HCEC 1CT (cell line): ENCODE data around the gene GARS1.
"Not testable (repeated sequence)": the region's sequence is repeated elsewhere in the genome, so short reads cannot be mapped to it uniquely, and the experiment has no call there.

ENCODE experiments used
- DNase-seq: peaks from one replicate; pipeline ENCODE4 v3.0.0-alpha.2; 2017

The GARS1 gene

DNA sequence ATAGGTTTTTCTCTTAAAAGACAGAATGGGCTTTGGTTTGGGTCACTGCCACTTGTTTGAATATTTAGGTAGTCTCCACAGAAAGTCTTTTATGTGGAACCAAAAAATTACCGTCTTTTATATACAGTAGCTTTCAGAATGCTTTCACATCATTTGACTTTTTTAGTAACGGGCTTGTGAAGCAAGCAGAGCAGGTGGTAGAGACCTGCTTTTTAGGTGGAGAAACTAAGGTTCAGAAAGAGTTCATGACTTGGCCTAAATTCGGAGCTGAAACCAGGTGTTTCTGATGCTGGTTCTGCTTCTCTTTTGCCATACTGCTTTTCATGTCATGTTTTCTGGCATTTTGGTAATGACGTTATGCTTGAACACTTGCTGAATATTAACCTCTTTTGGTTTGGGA lies 36.3 kb downstream of the GARS1 start:
- DNase-seq: no peak

DNA sequence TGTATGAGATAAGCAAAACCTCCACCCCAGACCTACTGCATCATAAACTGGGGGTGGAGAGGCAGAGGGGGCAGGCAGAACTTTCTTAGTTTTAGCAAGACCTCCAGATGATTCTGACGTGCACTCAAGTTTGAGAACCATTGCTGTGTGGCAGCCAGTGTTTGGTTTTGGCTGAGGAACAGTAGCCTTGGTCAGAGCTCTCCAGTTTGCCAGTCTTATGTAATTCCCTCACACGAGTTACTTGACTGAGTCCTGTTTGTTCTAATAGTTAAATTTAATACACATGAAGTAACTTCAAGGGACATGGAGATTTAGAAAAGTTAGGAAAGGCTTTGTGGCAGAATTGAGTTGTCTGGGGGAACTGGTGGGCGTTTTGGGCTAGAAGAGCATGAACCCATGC lies 38.5 kb downstream of the GARS1 start:
- no peak for DNase-seq

DNA sequence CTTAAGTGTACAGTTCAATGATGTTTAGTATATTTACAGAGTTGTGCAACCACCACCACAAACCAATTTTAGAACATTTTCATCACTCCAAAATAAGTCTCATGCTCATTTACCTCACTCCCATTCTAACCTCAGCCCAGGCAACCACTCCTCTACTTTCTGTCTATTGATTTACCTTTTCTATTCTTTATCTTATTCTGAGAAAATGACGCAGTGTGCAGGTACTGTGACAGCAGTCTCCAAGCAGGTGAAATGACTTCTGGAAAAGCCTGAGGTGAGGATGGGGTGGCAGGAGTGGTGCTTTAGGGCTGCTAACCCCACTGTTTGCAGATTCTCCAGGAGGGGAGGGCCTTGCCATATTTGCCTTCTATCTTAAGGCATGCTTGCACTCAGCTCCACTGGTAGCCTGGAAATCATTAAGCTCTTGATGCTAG lies 39.5 kb downstream of the GARS1 start:
- DNase-seq: no peak

DNA sequence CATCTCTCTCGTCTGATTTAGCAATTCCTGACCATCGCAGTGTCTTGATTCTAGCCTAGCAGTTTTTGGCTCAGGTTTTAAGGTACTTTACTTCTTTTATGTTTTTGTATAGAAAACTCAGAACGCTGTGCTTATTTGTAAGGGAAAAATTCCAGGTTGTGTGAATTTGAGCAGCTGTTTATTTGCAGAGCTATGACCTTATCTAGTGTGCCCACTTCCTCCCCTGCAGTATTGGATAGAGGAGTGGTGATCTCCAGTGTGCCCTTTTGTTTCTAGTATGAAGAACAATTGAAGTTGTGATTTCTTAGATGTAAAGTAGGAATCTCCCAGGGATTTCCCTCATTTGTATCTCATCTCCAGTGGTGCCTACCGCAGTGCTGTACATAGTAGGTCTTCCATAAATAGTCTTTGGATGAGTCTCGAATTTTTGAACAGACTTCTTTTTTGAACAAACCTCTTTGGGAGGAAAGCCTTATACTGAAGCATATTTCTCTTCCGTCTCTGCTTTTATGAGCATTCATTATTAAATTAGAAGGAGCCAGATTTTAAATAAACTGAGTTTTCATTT lies 40.0 kb downstream of the GARS1 start:
- DNase-seq: no peak

DNA sequence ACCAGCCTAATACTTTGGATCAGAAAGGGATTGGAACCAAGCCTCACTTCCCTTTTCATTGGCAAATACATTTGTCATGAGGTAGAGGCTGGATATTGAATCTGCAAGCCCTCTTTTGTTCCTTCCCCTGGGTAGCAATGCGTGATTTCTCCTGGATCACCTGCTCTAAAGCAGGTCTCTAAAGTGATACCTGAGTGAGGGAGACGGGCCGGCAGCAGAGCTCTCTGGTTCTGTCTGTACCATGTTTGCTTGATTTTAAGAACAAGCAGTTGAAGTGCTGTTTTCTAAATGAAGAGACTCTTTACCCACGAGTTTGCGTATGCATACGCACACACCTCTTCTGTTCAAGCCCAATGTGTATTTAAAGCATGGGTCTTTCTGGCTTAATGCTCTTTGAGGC lies 41.1 kb downstream of the GARS1 start:
- no peak for DNase-seq

DNA sequence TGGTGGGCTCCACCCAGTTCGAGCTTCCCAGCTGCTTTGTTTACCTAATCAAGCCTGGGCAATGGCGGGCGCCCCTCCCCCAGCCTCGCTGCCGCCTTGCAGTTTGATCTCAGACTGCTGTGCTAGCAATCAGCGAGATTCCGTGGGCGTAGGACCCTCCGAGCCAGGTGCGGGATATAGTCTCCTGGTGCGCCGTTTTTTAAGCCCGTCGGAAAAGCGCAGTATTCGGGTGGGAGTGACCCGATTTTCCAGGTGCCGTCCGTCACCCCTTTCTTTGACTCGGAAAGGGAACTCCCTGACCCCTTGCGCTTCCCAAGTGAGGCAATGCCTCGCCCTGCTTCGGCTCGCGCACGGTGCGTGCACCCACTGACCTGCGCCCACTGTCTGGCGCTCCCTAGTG lies 47.6 kb downstream of the GARS1 start:
- DNase-seq: not testable (repeated sequence)

DNA sequence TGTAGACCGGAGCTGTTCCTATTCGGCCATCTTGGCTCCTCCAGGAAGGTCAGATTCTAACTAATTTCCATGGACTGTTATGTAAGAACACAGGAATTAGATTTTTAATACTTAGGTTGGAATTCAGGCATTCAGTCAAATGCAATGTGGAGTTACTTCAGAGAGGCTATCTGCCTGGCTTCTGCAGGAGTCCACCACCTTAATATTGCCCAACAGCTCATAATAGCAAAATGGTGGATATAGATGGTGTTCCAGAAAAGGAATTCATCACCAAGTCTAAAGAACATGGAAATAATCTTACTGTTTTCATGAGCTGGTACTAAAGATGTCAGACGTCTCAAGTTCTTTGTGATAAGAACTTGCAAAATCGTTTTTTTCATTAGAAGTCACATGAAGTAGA lies 48.1 kb downstream of the GARS1 start:
- no peak for DNase-seq

DNA sequence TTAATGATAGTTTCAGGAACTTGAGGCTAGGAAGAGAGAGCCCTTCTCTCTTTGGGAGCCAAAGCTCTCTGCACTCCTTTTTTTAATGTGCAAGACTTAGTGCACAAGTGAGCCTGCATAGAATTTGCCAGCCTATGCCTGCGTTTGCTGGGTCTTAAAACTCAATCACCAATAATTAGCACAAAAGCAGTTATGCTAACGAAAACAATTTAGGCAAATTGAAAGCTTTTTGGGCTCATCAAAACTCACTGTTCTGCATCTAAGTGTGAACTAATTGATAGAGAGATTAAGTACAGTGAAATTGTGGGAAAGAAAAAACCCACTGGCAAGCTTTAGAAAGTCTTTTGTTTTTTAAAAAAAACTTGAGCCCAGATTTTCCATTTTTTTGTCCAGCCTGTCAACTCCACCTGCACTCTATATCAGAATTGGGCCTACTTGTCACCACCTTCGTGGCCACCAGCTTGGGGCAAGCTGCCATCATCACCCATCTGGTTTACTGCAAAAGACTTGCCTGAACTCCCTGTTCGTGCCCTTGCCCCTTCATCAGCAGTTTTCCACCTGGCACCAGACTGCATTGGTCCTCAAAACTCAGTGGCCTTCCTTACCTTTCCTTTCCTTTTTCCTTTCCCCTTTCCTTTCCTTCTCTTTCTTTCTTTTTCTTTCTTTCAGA lies 49.7 kb downstream of the GARS1 start:
- DNase-seq: no peak

DNA sequence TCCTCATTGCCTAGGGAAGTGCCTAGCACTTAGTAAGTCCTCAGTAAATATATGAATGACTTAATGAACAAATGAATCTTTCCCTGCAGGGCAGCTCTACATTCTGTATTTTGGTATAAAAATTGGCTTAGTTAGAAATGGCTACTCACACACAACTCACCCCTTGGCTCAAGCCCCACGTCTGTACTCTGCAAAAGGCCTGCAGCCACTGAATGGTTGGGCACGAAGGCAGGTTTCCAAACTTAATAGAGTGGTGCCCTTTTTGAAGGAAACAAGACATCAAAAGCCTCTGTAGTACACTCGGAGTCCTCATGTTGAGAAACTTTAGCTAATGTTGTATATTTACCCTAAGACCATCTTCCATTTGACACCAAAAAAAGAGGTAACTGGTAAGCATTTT lies 51.0 kb downstream of the GARS1 start:
- no peak for DNase-seq

DNA sequence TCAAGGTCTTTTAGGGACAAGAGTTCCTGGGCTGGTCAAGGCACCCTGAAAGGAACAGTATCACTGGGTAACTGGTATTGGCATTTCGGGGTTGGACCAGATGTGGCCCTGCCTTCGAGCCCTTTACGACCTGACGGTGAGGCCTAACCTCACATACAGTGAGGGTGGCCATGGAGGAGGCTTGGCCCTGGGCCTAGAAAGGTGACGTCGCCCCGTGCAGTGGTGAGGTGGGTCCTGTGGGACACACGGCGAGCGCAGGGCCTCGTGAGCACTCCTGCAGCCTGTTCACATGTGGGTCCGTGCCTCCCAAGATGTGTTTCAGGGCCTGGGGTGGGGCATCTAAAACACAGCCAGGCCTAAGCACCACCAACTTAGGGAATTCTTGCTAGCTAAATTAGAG lies 51.5 kb downstream of the GARS1 start:
- no peak for DNase-seq

DNA sequence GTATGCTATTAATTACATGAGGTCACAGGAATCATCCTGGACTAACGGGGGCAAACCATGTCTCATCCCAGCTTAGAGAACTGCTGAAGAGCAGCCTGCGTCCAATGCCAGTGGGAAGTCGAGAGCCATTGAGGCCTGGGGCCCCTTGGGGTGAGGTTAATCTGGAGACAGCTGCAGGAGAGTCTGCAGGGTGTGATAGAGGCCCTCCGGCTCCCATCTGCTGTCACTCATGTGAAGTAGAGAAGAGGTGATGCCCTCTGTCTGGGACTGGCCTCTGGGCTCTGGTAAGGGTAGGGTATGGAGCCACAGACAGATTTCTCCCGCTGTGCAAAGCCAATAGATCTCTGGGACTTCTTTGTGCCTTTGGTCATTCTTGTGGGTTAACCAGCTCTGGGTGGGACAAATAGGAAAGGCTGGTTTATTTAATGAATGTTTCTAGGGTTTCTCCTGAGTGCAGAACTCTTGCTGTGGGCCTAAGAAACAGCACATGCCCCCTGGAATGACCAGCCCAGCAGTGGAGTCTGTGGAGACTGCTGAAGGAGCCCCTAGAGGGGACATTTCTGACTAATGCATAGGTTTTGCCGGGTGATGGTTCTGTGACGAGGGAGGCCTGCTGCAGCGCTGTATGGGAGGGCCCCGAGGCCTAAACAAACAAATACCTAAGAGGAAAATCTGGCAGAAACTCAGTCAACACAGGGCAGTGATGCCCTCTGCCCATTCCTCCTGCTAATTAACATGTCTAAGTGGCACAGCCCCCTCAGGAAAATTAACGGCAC lies 53.1 kb downstream of the GARS1 start:
- no peak for DNase-seq

DNA sequence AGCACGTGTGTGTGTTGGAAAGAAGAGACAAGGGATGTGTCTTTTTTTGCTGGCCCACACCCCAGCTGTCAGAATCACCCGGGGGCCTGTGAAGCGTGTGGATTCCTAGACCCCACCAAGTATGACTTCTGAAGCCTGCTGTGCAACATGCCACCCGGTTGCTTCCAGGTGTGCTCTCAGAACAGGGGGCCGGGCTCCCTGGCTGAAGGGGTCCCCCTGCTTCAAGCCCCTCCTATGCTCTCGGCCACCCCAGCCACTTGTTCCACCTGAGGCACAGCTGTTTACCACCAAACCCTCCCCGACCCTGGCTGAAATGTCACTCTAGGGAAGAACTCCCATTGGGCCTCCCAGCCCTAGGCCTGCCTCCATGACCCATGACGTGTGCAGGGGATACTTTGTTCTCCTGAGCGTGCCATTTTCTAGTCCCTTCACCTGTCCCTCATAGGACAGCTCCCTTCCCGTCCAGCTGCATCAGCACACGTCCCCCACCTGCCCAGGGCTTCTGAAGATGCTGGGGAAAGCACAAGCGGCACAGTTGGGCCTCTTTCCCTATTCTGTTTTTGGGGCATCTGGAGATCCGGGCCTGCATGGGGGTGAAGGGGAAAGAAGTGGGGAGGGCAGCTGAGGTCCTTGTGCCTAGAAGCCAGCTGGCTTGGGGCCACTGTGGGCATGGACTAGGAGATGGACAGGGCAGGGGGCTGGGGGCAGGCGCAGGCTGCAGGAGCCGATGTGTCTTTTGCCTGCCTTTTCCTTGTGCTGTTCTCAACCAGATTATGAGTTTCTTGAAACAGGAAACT lies 54.3 kb downstream of the GARS1 start:
- DNase-seq: no peak

DNA sequence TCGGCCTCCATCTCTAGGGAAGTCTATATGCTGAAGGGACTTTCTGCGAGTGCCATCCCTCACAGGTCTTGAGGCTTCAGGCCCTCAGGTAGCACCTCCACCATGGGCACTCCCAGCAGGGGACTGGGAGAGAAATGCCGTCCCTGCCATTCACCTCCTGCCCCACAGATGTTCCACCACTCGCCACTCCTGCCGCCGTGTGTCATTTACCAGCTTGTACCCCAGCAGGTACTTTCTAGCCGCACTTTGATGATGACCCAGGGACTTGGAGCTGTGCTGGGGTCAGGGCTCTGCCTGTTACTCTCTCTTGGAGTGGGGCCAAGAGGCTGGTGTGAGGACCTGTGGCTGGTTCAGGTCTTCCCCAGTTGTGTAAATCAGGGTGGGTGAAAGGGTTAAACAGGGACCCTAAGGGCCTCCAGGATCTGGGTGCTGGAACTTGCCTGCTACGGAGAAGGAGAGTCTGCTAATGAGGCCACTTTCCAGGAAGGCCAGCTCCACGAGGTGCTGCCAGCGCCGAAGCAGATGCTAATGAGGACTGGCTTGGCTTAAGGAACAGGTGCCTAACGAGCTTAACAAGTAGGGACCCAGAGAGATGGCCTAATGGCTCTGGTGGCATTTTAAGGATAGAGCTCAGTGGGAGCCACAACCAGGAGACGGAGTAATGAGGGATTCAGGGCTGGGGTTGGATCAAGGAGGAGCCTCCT lies 55.2 kb downstream of the GARS1 start:
- DNase-seq: no peak

DNA sequence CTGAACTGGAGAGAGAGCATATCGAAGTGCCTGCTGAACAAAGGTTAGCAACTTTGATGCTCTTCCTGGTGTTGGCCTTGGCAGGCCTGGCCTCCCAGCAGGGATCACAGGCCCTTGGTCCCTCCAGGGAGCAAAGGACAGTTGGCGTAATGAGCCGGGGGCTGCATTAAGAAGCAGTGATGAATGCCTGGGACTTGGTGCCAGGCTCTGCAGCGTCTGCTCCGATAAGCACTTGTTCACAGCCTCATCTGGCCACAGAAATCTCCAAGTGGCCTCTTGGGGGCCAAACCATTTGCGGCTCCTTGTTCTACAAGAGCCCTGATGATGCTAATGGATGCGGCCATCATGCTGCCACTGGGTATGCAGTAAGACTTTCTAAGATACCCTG lies 55.7 kb downstream of the GARS1 start:
- DNase-seq: no peak

DNA sequence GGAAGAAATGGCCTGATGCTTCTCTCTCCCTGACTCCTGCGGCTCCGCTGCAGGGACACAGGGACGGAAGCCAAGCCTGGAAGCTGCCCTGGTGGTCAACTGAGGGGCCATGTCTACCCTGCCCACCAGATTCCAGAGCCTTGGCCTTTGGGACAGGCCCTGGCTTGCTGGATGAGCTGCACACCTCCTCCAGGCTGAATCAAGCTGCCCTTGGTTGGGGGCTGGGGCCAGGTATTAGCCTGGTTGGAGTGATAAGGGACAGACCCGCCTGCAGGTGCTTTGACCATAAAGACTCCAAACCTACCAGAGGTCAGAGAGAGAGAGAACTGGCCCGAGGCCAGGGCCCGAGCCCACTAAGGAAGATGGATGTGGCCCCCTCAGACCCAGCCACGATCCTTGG lies 57.5 kb downstream of the GARS1 start:
- no peak for DNase-seq

DNA sequence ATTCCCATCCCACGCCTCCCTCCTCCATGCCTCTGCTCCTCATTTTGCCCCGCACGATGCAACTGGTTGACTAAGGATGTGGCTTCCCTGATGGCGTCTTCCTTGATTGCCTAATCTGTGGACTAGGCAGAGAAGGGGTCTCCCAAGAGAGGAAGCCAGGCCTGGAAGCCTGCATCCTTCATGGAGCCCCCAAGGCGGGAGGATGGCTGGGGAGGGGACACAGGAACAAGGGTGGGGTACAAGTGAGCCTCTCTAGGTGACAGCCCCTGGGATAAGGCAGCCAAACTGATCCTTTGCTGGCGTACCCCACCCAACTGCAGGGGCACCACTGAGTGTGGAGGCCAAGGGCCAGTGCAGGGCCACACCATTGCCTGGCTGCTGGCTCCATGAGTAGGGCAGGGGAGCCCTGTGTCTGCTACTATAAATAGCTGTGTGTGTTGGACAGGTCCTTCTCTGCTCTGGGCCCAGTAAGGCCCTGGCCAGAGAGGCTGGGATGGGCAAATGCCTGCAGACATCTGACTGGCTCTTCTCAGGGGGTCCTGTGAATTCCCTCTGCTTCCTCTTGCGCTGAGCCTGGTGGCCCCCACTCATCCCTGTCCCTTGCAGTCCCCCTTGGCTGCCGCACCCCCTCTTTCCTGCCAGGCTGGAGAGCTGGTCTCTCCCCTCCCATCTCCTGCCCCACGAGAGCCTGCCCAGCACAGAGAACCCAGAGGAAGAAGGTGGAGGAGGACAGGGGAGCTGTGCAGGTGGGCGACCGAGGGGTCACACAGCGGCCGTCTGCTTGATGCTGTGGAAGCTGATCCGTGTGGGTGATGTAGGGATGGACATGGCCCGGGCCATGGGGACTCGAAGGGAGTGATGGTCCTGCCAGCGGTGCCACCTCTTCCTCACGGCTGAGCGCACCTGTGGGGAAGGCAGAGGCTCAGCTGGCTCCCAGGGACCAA lies 58.3 kb downstream of the GARS1 start:
- no peak for DNase-seq

DNA sequence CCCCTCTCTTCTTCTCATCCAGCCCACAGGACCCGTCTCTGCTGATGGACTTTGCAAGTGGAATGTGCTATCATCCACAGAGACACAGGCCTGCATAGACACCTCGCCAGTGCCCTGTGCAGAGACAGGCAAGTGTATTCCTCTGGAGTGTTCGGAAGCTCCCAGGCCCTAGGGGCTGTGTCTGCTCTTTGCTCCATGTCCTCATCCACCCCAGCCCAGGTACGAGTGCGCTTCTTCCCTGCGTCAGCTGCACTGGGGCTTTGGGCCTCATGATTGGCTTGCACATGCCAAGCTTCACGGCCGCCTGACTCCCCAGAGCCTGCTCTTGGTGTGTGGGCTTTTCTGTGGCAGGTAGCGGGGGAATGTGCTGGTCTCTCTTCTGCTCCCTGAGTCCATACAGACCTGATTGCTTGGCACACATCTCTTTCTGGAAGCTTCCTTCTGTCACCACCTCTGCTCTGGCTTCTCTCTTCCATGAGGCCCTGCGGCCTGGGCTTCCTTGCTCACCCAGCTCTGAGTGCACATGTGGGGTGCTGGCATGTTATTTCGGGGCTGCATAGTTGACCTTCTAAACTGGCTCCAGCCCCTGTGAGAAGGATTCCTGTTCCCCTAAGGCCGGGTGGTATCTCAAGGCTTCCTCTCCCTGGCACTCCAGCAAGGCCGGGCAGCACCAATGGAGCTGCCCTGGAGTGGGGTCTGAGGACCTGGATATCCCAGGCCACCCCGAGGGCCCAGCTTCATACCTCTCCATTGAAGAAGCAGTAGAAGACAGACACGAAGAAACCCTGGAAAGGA lies 59.8 kb downstream of the GARS1 start:
- DNase-seq: no peak

DNA sequence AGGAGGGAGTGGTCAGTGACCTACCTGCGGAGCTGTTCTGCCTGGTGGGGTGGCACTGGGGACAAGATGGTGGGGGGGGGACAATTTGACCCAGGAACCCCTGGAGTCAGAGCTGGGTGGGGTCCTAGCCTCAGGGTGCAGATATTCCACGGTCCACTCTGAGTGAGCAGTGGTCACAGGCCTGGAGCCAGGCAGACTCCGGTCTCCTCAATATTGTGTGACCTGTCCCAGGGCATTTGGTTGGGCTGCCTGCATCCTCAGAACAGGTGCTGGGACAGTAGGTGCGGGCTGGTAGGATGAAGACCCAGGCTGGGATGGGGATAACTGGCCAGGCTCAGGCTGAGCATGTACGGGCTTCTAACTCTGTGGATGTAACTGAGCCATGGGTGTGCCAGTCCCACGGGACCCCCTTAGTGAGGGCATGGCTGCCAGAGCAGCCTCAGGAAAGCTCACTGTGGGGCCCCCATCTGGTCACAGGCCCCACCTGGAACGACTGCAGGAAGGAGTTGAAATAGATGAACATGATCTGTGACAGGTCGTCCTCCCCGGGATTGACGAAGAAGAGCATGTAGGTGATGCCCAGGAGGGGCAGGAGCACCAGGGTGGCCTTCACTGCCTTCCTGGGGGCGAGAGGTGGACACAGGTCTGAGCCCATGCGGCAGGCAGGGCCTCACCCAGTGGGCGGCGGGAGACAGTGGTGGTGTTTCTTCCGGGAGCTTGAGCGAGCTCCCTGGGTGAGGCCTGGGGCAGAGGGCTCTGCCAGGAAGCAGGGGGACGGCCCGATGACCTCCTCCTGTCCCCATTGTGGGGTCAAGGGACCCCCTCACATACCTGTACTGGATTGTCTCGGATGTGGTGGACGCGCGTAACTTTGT lies 60.7 kb downstream of the GARS1 start:
- no peak for DNase-seq

DNA sequence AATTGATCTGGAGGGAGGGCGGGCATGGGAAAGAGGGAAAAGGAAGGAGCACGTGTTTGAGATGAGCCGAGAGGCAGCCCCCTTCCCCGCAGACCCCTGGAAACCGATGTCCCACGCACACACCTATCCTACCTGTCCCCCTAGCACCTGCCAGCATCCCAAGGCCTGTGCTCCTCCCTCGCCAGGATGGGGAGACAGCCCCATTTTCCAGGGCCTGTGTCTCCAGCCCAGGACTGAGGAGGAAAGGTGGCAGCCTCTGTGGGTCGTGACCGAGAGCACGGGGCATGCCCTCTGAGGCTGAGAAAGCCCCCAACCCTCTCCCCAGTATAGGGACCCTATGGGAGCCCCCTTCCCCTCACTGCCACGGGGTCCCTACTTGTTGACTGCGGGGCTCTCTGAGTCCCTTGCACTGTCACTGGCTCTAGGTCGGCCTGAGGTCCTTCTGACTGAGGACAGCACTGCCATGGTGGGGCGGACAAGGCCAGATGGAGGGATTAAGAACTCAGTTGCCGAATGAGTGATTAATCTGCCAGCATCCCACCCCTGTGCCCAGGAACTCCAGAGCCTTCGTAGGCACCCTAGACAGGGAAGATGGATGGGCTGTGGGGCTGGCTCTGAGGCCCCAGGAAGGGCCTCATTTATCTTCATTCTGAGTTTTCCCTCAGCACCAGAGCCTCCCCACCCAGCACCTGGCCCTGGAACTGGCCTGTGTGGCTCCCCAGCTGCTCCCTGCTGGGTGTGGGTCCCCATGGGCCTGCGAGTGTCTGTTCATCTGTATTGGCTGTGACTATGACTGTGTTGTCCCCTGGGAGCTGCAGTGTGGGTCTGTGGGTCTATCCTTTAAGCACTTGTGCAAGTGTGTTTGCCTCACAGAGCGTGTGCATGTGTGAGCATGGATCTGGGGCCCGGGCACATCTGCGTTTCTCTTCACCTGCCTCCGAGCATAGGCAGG lies 61.6 kb downstream of the GARS1 start:
- no peak for DNase-seq
